B cell (primary cell): ENCODE data around the gene ATP6V1C2. TPM values are rescaled to one million over a fixed set of nuclear protein-coding genes. Genes with fewer than 3 reads are reported as not detected.

ENCODE experiments used
- ATAC-seq: fragments of 200-7000 bp; cut with Tn5 transposase; one replicate; pipeline ENCODE4 v1.10.0; 2021; ENCODE audit warnings: low read depth, mild to moderate bottlenecking, moderate number of reproducible peaks, moderate library complexity
- CTCF ChIA-PET: fragments of 350-600 bp; sonication (Branson Sonifier 250); formaldehyde crosslinking; loops from one replicate; lab custom pipeline; 2021; ENCODE audit warnings: antibody characterized with exemption, inconsistent platforms; lab: Charles Lee
- POLR2A ChIA-PET: fragments of 350-600 bp; sonication (Branson Sonifier 250); formaldehyde crosslinking; loops from one replicate; lab custom pipeline; 2021; ENCODE audit warnings: antibody characterized with exemption; lab: Charles Lee
- DNase-seq: peaks from one replicate; pipeline ENCODE4 v3.0.0; 2013
- H2AFZ ChIP-seq: 2 replicates; pipeline ENCODE4 v1.6.1; 2012; ENCODE audit warnings: mild to moderate bottlenecking, low read depth, low read length; ENCODE audit not compliant: insufficient read depth, poor library complexity, severe bottlenecking
- H3K27ac ChIP-seq, 2 donors: 1 replicate in 1 of 2; 2 replicates in 1 of 2; pipeline ENCODE4 v1.5.1; 2012 to 2013; ENCODE audit warnings: low read length in 2 of 2, mild to moderate bottlenecking in 2 of 2, moderate library complexity in 1 of 2
- H3K27me3 ChIP-seq, 4 experiments: fragments of 200-600 bp in 1 of 4; sonication (generic) in 1 of 4; replicated peaks in 1 of 4; 1 replicate in 2 of 4; 2 replicates in 2 of 4; pipeline versions ENCODE4 v1.6.1 to v1.7.0; 2013 to 2016; ENCODE audit warnings: low read length in 3 of 4, mild to moderate bottlenecking in 2 of 4, mixed read lengths in 1 of 4, moderate library complexity in 1 of 4; ENCODE audit not compliant: insufficient read depth in 4 of 4, control insufficient read depth in 3 of 4; ENCODE audit errors: control extremely low read depth in 1 of 4
- H3K36me3 ChIP-seq, 2 experiments: replicated peaks in 1 of 2; 1 replicate in 1 of 2; 2 replicates in 1 of 2; pipeline versions ENCODE4 v1.6.1 to v1.7.1; 2013; ENCODE audit warnings: low read length in 1 of 2; ENCODE audit not compliant: insufficient read depth in 2 of 2, control insufficient read depth in 1 of 2; ENCODE audit errors: control extremely low read depth in 1 of 2, extremely low read depth in 1 of 2
- H3K4me1 ChIP-seq, 2 donors: fragments of 200-600 bp in 1 of 2; sonication (generic) in 1 of 2; 1 replicate in 1 of 2; 2 replicates in 1 of 2; pipeline versions ENCODE4 v1.5.1 to v1.6.1; 2013 to 2017; ENCODE audit warnings: low read length in 2 of 2; ENCODE audit not compliant: control insufficient read depth in 2 of 2, insufficient read depth in 2 of 2
- H3K4me2 ChIP-seq: replicated peaks from 2 replicates; pipeline ENCODE3; 2012; ENCODE audit warnings: mild to moderate bottlenecking, low read depth, low read length; ENCODE audit not compliant: poor library complexity, severe bottlenecking
- H3K4me3 ChIP-seq, 5 experiments: fragments of 200-600 bp in 1 of 5; sonication (generic) in 1 of 5; 1 replicate in 3 of 5; 2 replicates in 2 of 5; pipeline versions ENCODE4 v1.5.1 to v1.7.0; 2011 to 2016; ENCODE audit warnings: low read length in 4 of 5, mild to moderate bottlenecking in 4 of 5, low read depth in 2 of 5, control low read depth in 1 of 5, moderate library complexity in 1 of 5; ENCODE audit not compliant: insufficient read depth in 1 of 5; ENCODE audit errors: control extremely low read depth in 1 of 5, extremely low read depth in 1 of 5
- H3K79me2 ChIP-seq: fragments of 200-600 bp; sonication (generic); one replicate; pipeline ENCODE4 v1.6.0; 2016; ENCODE audit warnings: low read length; ENCODE audit not compliant: control insufficient read depth, insufficient read depth
- H3K9ac ChIP-seq: fragments of 200-600 bp; sonication (generic); 2 replicates; pipeline ENCODE4 v1.6.1; 2017; ENCODE audit warnings: mild to moderate bottlenecking, low read length, moderate library complexity
- H3K9me3 ChIP-seq, 3 donors: one replicate each; pipeline versions ENCODE4 v1.6.1 to v1.7.1; 2013; ENCODE audit warnings: low read length in 2 of 3; ENCODE audit not compliant: control insufficient read depth in 2 of 3, insufficient read depth in 1 of 3; ENCODE audit errors: control extremely low read depth in 1 of 3
- H4K20me1 ChIP-seq: 2 replicates; pipeline ENCODE4 v1.6.0; 2012; ENCODE audit warnings: mild to moderate bottlenecking, low read length; ENCODE audit not compliant: insufficient read depth, control insufficient read depth, poor library complexity, severe bottlenecking
- H3K27ac Mint-ChIP-seq: one replicate; pipeline ENCODE4 v1.8.0; 2021; ENCODE audit warnings: mixed read lengths
- H3K27me3 Mint-ChIP-seq: one replicate; pipeline ENCODE4 v1.8.0; 2021; ENCODE audit warnings: mixed read lengths
- H3K4me1 Mint-ChIP-seq: one replicate; pipeline ENCODE4 v1.8.0; 2021; ENCODE audit warnings: mixed read lengths
- H3K4me3 Mint-ChIP-seq: one replicate; pipeline ENCODE4 v1.8.0; 2021; ENCODE audit warnings: mixed read lengths
- H3K9me3 Mint-ChIP-seq: one replicate; pipeline ENCODE4 v1.8.0; 2022; ENCODE audit warnings: mixed read lengths; ENCODE audit not compliant: insufficient read depth
- EZH2 ChIP-seq: IDR thresholded peaks from 2 replicates; pipeline ENCODE4 v1.6.1; 2012; ENCODE audit warnings: borderline replicate concordance, low read depth, mild to moderate bottlenecking, moderate library complexity, low read length; ENCODE audit not compliant: insufficient read depth, poor library complexity, severe bottlenecking
- WGBS: methylation state at CpG from one replicate; pipeline ENCODE4 v1.1.5; 2013; ENCODE audit warnings: missing lambda C conversion rate; ENCODE audit not compliant: insufficient coverage; 5-methylcytosine and 5-hydroxymethylcytosine counted together
- intact Hi-C: fragments of 100-400 bp; cut with micrococcal nuclease; formaldehyde crosslinking; loops from one replicate; pipeline ENCODE4 v1.10.0; 2022
- polyA minus RNA-seq: library from RNA; depleted of rRNA, polyadenylated mRNA; stranded (reverse); fragments of >200 nt; gene quantifications from 2 replicates; pipeline ENCODE4 v1.2.3, GENCODE V29; 2012
- polyA plus RNA-seq: library from polyadenylated mRNA; depleted of rRNA; stranded (reverse); fragments of >200 nt; gene quantifications from 2 replicates; pipeline ENCODE4 v1.2.3, GENCODE V29; 2012
- total RNA-seq, 2 donors: library from RNA; stranded (reverse); fragments of 120-200 nt in 1 of 2; gene quantifications; 1 replicate in 1 of 2; 2 replicates in 1 of 2; pipeline versions ENCODE4 v1.2.3 to v1.2.4, GENCODE V29; 2013 to 2022
- TF ChIP-seq, protein P1 (sequence below): fragments of 200-600 bp; IDR thresholded peaks from one replicate; pipeline ENCODE4 v1.8.0; 2022; ENCODE audit warnings: antibody characterized with exemption, mild to moderate bottlenecking

ATP6V1C2 gene, protein sequence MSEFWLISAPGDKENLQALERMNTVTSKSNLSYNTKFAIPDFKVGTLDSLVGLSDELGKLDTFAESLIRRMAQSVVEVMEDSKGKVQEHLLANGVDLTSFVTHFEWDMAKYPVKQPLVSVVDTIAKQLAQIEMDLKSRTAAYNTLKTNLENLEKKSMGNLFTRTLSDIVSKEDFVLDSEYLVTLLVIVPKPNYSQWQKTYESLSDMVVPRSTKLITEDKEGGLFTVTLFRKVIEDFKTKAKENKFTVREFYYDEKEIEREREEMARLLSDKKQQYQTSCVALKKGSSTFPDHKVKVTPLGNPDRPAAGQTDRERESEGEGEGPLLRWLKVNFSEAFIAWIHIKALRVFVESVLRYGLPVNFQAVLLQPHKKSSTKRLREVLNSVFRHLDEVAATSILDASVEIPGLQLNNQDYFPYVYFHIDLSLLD
- 4.4 and 8.1 TPM in 2 replicates for total RNA-seq
- total RNA-seq (2013) = 0.33 TPM
- 0.23 and 0.54 TPM in 2 replicates for polyA plus RNA-seq
- 0.07 TPM in 1 of 2 replicates, not detected in the other for polyA minus RNA-seq

DNA sequence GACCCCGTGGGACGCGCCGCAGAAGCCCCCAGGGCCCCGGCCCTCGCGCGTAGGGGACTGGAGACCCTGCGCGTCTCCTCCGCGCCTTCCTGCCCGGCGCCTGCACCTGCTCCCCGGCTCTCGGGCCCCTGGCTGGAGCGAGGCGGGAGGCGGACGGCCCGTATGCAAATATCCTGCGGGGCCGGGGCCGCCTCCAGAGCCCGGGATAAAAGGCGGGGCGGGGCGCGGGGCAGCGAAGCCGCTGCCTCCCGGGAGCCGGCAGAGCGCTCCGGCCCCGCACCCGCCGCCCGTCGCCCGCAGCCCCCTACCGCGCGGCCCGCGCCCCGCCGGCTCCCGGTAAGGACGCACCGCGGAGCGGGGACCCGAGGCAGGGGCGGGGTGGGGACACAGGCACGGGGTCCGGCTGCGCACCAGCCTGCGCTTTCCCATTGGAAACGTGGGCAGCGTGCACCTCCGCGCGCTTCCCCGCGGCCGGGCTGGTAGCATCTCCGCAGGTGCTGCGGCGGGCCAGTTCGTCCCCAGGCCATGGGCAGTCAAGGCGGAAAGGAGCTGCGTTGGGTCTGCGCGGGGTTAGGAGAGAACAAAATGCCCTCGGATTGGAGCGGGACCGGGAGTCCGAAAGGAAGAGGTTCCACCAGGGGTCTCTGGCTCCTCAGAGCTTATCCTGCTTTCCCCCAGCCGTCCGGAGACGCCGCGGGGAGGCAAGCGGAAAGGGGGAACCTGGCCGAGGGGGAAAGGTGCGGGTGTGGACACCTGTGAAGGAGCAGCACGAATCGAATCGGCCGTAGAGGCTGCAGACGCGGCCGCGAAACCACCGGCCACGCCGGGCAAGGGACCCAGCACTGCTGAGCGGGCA is at the start of gene ATP6V1C2:
ATP6V1C2 (plus strand) TSS at position 235 of the 856 bp plus-strand sequence. CDS start 1,220 bp downstream, outside the sequence.
- Histone ChIP-seq H3K4me3 (peak within 1 kb of the TSS; percentile 8 to 64 (median 52)), H3K9me3 (peaks cover 0 to 5% (median 0%) of the 10 kb centered on the region in 3 donors), H3K27ac (no peak within 1 kb of the TSS), H2AFZ (peak within 1 kb of the TSS; percentile 70), H3K9ac (peak within 1 kb of the TSS; percentile 62), H3K27me3 (peaks cover 0 to 42% (median 24%) of the 10 kb centered on the region in 4 experiments), H3K4me1 (peaks cover 16 to 19% of the 10 kb centered on the region in 2 donors), H3K4me2 (peak within 1 kb of the TSS; percentile 89), H4K20me1 (no peaks in the 10 kb centered on the region), H3K36me3 (no peaks in the 10 kb centered on the region), H3K79me2 (no peaks in the 10 kb centered on the region)
- peak; percentile 57 for DNase-seq
- ChIA-PET CTCF (interaction anchor here (1.1 kb wide), 1 partner anchor 67 kb away, joined by 3 read pairs; no protein-coding TSS in a partner anchor), POLR2A (no interaction called here)
- under 1% methylated on average over 99 of the region's 99 CpGs for WGBS
- TF ChIP-seq EZH2 = peak; percentile 64
- TF ChIP-seq, protein P1, sequence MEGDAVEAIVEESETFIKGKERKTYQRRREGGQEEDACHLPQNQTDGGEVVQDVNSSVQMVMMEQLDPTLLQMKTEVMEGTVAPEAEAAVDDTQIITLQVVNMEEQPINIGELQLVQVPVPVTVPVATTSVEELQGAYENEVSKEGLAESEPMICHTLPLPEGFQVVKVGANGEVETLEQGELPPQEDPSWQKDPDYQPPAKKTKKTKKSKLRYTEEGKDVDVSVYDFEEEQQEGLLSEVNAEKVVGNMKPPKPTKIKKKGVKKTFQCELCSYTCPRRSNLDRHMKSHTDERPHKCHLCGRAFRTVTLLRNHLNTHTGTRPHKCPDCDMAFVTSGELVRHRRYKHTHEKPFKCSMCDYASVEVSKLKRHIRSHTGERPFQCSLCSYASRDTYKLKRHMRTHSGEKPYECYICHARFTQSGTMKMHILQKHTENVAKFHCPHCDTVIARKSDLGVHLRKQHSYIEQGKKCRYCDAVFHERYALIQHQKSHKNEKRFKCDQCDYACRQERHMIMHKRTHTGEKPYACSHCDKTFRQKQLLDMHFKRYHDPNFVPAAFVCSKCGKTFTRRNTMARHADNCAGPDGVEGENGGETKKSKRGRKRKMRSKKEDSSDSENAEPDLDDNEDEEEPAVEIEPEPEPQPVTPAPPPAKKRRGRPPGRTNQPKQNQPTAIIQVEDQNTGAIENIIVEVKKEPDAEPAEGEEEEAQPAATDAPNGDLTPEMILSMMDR = no peak
- H3K27me3 Mint-ChIP-seq = peaks cover 30% of the 10 kb centered on the region
- H3K4me3 Mint-ChIP-seq = peak within 1 kb of the TSS; percentile 86
- no peaks in the 10 kb centered on the region for H3K9me3 Mint-ChIP-seq
- peaks cover 19% of the 10 kb centered on the region for H3K4me1 Mint-ChIP-seq
- intact Hi-C loops = no loop called here
- peak; percentile 75 for ATAC-seq
- peak within 1 kb of the TSS; percentile 32 for H3K27ac Mint-ChIP-seq
